ENCODE results near the gene RDH8.
A peak's percentile ranks its signal among the peaks of the same experiment; 100 is the strongest.
"Not testable (repeated sequence)": the region's sequence is repeated elsewhere in the genome, so short reads cannot be mapped to it uniquely, and the experiment has no call there.

Gene RDH8

DNA sequence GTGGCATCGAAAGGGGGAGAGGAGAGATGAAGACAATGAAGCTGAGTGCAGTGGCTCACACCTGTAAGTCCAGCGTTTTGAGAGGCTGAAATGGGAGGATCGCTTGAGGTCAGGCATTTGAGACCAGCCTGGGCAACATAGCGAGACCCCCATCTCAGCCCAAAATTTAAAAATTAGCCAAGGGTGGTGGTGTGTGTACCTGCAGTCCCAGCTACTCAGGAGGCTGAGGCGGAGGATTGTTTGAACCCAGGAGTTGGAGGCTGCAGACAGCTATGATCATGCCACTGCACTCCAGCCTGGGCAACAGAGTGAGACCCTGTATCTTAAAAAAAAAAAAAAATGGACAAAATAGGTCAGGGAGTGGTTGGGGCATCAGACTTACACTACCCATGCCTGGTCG is 7.6 kb downstream of the RDH8 start:
- DNase-seq (ENCODE audit: extremely low read depth, low read depth), result no peak
- no peak for TF ChIP-seq CTCF (IDR thresholded peaks at IDR 0.05; ENCODE audit: low read depth, low read length)

GRCh38 chr19:10021446-10021845 is 8.2 kb downstream of the RDH8 start:
- DNase-seq (ENCODE audit: extremely low read depth, low read depth), result no peak
- TF ChIP-seq CTCF (IDR thresholded peaks at IDR 0.05; ENCODE audit: low read depth, low read length), result no peak

- no peak for DNase-seq (ENCODE audit: extremely low read depth, low read depth)
- no peak for TF ChIP-seq CTCF (IDR thresholded peaks at IDR 0.05; ENCODE audit: low read depth, low read length)
Measured at GRCh38 chr19:10021863-10022262, 8.6 kb downstream of the RDH8 start.

GRCh38 chr19:10023096-10023495 is 9.8 kb downstream of the RDH8 start:
- DNase-seq (ENCODE audit: extremely low read depth, low read depth), result not testable (repeated sequence)

DNA sequence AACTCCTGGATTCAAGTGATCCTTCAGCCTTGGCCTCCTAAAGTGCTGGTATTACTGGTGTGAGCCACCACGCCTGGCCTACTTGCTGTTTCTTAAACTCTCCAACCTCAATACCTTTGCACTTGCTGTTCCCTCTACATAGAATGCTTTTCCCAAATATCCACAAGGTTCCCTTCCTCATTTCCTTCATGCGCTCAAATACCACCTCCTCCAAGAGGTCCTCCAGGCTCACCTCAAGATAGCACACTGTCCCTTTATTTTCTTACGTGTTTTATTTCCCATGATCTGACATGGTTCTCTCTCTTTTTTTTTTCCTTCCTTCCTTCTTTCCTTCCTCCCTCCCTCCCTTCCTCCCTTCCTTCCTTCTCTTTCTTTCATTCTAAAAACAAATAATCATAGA is 13.5 kb downstream of the RDH8 start:
- no peak for DNase-seq (ENCODE audit: extremely low read depth, low read depth)
- no peak for TF ChIP-seq CTCF (IDR thresholded peaks at IDR 0.05; ENCODE audit: low read depth, low read length)

DNA sequence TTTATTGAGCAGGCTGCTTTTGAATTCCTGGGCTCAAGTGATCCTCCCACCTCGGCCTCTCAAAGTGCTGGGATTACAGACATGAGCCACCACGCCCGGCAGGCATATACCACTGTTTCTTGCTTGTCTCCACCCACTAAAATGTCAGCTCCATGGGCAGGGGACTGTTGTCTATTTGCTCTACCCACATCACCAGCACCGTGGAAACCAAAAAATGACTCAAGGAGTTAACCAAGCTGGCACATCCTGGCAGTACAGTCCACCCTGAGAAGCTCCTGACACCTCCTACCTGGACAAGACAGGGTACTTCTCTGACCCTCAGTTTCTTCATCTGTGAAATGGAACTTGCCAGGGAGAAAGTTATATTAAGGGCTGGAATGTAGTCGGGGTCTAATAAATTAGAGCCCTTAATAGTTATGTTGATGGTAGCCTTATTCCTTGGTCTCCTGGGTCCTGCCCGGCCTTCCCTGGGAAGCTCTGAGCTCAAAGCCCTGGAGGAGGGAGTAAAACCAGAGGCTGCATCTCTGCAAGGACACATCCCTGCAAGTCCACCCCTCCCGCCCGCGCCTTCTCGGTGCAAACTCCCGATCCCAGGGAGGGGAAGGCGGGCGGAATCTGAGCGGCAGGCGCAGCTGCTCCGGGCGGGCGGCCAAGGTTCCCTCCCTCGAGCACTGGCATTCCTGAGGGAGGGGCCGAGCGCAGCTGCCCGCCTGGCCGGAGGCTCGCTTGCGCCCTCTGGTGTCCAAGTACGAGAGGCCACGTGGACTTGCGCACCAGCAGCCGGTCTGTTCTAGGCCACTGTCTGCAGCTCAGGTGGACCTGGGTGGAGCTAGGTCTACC is 14.1 kb downstream of the RDH8 start:
- DNase-seq (ENCODE audit: extremely low read depth, low read depth), result peak; percentile 85
- TF ChIP-seq CTCF (IDR thresholded peaks at IDR 0.05; ENCODE audit: low read depth, low read length), result peak; percentile 87

DNA sequence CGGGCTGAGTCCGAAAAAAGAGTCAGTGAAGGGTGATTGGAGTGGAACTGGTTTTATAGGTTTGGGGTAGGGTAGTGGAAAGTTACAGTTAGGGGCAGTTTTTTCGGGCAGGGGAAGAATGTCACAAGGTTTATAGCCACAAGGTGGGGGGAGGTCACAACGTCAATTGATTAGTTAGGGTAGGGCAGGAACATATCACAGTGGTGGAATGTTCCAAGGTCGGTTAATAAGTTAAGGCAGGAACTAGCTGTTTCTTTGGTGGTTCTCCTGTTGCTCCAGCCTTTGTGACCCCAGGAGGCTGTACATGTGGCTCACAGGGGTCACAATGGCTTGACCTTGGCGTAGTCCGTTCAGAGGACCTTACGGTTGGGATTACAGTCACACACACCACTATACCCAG is 20.3 kb downstream of the RDH8 start:
- no peak for TF ChIP-seq CTCF (IDR thresholded peaks at IDR 0.05; ENCODE audit: low read depth, low read length)
- no peak for DNase-seq (ENCODE audit: extremely low read depth, low read depth)

- no peak for DNase-seq (ENCODE audit: extremely low read depth, low read depth)
- TF ChIP-seq CTCF (IDR thresholded peaks at IDR 0.05; ENCODE audit: low read depth, low read length), result no peak
Measured at GRCh38 chr19:10036601-10037071, 23.4 kb downstream of the RDH8 start.

All from AG09319 (cell line).